Neural cell (in vitro differentiated cells): ENCODE data around the gene VENTX. TPM values are rescaled to one million over a fixed set of nuclear protein-coding genes. Genes with fewer than 3 reads are reported as not detected.

ENCODE experiments used
- H2AFZ ChIP-seq: fragments of 200-600, 300-800 bp; sonication (generic), shearing (Covaris generic); 2 replicates; pipeline ENCODE4 v1.6.0; 2014; ENCODE audit warnings: low read depth, mild to moderate bottlenecking, antibody characterized with exemption, low read length, moderate library complexity
- H3F3A ChIP-seq: fragments of 200-600 bp; shearing (Covaris generic); 2 replicates; pipeline ENCODE4 v1.6.1; 2016; ENCODE audit warnings: mild to moderate bottlenecking, moderate library complexity, mixed read lengths, antibody characterized with exemption, low read length; ENCODE audit not compliant: insufficient read depth, poor library complexity, severe bottlenecking
- H3K27ac ChIP-seq: fragments of 200-600, 300-800 bp; sonication (generic), shearing (Covaris generic); 2 replicates; pipeline ENCODE4 v1.5.1; 2014; ENCODE audit warnings: mild to moderate bottlenecking, low read length, moderate library complexity
- H3K27me3 ChIP-seq: fragments of 300-800, 200-600 bp; sonication (generic), shearing (Covaris generic); 2 replicates; pipeline ENCODE4 v1.6.0; 2014; ENCODE audit warnings: mild to moderate bottlenecking, low read depth, low read length, moderate library complexity; ENCODE audit not compliant: insufficient read depth
- H3K36me3 ChIP-seq: fragments of 300-800, 200-600 bp; sonication (generic), shearing (Covaris generic); 2 replicates; pipeline ENCODE4 v1.5.1; 2014; ENCODE audit warnings: mild to moderate bottlenecking, antibody characterized with exemption, low read length, moderate library complexity; ENCODE audit not compliant: insufficient read depth
- H3K4me2 ChIP-seq: fragments of 300-800, 200-600 bp; sonication (generic), shearing (Covaris generic); 2 replicates; pipeline ENCODE4 v1.6.0; 2014; ENCODE audit warnings: mild to moderate bottlenecking, low read length
- H3K4me3 ChIP-seq: fragments of 300-800, 200-600 bp; sonication (generic), shearing (Covaris generic); 2 replicates; pipeline ENCODE4 v1.5.1; 2014; ENCODE audit warnings: mild to moderate bottlenecking, low read length, moderate library complexity
- H3K79me2 ChIP-seq: fragments of 200-600 bp; shearing (Covaris generic); replicated peaks from 2 replicates; pipeline ENCODE4 v1.6.0; 2014; ENCODE audit warnings: mild to moderate bottlenecking, low read length, moderate library complexity; ENCODE audit not compliant: insufficient read depth
- H3K9ac ChIP-seq: fragments of 300-800, 200-600 bp; sonication (generic), shearing (Covaris generic); 2 replicates; pipeline ENCODE4 v1.6.1; 2016; ENCODE audit warnings: mild to moderate bottlenecking, low read length, mixed read lengths
- H3K9me2 ChIP-seq: fragments of 200-600 bp; shearing (Covaris generic); 2 replicates; pipeline ENCODE4 v1.6.1; 2016; ENCODE audit warnings: mild to moderate bottlenecking, low read length, mixed read lengths; ENCODE audit not compliant: insufficient read depth
- H3K9me3 ChIP-seq: fragments of 200-600, 300-800 bp; sonication (generic), shearing (Covaris generic); 2 replicates; pipeline ENCODE4 v1.6.1; 2016; ENCODE audit warnings: mild to moderate bottlenecking, mixed run types, low read length, moderate library complexity, mixed read lengths
- H4K20me1 ChIP-seq: fragments of 200-600 bp; shearing (Covaris generic); 2 replicates; pipeline ENCODE4 v1.6.1; 2016; ENCODE audit warnings: mild to moderate bottlenecking, mixed run types; ENCODE audit not compliant: insufficient read depth
- CTCF ChIP-seq: fragments of 450-650 bp; IDR thresholded peaks from 2 replicates; pipeline ENCODE4 v1.5.1; 2014; ENCODE audit warnings: antibody characterized with exemption, mild to moderate bottlenecking, moderate library complexity; ENCODE audit not compliant: poor library complexity, severe bottlenecking
- EP300 ChIP-seq: fragments of 450-650 bp; conservative IDR thresholded peaks from 2 replicates; pipeline ENCODE4 v1.6.1; 2014; ENCODE audit warnings: antibody characterized with exemption, mild to moderate bottlenecking, moderate library complexity; ENCODE audit not compliant: poor library complexity, severe bottlenecking
- EZH2 ChIP-seq: fragments of 200-600, 300-800 bp; shearing (Covaris generic), sonication (generic); IDR thresholded peaks from 2 replicates; pipeline ENCODE4 v1.6.1; 2014; ENCODE audit warnings: antibody characterized with exemption, low read length, borderline replicate concordance, mild to moderate bottlenecking; ENCODE audit not compliant: insufficient read depth, poor library complexity, severe bottlenecking
- MXI1 ChIP-seq: fragments of 450-650 bp; conservative IDR thresholded peaks from 2 replicates; pipeline ENCODE4 v1.6.1; 2014; ENCODE audit warnings: antibody characterized with exemption, mild to moderate bottlenecking; ENCODE audit not compliant: poor library complexity, severe bottlenecking
- POLR2AphosphoS5 ChIP-seq: IDR thresholded peaks from 2 replicates; pipeline ENCODE4 v1.6.1; 2012
- RAD21 ChIP-seq: fragments of 450-650 bp; conservative IDR thresholded peaks from 2 replicates; pipeline ENCODE4 v1.6.1; 2014; ENCODE audit warnings: antibody characterized with exemption, mild to moderate bottlenecking, moderate library complexity
- REST ChIP-seq: IDR thresholded peaks from 2 replicates; pipeline ENCODE4 v1.6.1; 2012; ENCODE audit warnings: borderline replicate concordance
- SMC3 ChIP-seq: fragments of 450-650 bp; conservative IDR thresholded peaks from 2 replicates; pipeline ENCODE4 v1.6.1; 2014; ENCODE audit warnings: antibody characterized with exemption, mild to moderate bottlenecking, moderate library complexity; ENCODE audit not compliant: poor library complexity
- TAF1 ChIP-seq: IDR thresholded peaks from 2 replicates; pipeline ENCODE4 v1.6.1; 2012; ENCODE audit warnings: low read depth
- polyA plus RNA-seq: library from polyadenylated mRNA; depleted of rRNA; stranded (reverse); fragments of >200 nt; gene quantifications from 2 replicates; pipeline ENCODE4 v1.2.3, GENCODE V29; 2014

The VENTX gene
- polyA plus RNA-seq, 1 donor from 2014 or later = not detected

GRCh38 chr10:133273534-133274143 lies 36.0 kb downstream of the VENTX start:
- no peak overlapping the region for H3K9ac ChIP-seq
- no peak overlapping the region for H3K4me2 ChIP-seq
- no peaks in the 10 kb centered on the region for H3F3A ChIP-seq
- H3K9me2 ChIP-seq = no peaks in the 10 kb centered on the region
- H3K79me2 ChIP-seq = no peaks in the 10 kb centered on the region
- H3K27me3 ChIP-seq = peaks cover 10% of the 10 kb centered on the region
- H4K20me1 ChIP-seq = no peaks in the 10 kb centered on the region
- no peaks in the 10 kb centered on the region for H3K9me3 ChIP-seq
- H2AFZ ChIP-seq = no peak overlapping the region
- no peak overlapping the region for H3K27ac ChIP-seq
- H3K4me3 ChIP-seq = no peak overlapping the region
- TF ChIP-seq EP300 (no peak), POLR2AphosphoS5 (no peak)
- H3K36me3 ChIP-seq = no peaks in the 10 kb centered on the region

- Histone ChIP-seq H3K4me3 (no peak overlapping the region), H2AFZ (no peak overlapping the region)
- TF ChIP-seq RAD21 = no peak
- no peak for TF ChIP-seq MXI1
- TF ChIP-seq EZH2 = no peak
- TF ChIP-seq POLR2AphosphoS5 = no peak
- TF ChIP-seq SMC3 = no peak
- no peak for TF ChIP-seq TAF1
- no peak for TF ChIP-seq EP300
- no peak for TF ChIP-seq REST
- no peak for TF ChIP-seq CTCF
Observed at GRCh38 chr10:133274751-133275683, 37.4 kb downstream of the VENTX start.

More at GRCh38 chr10:133274751-133275683, 37.4 kb downstream of the VENTX start:
- peaks cover 10% of the 10 kb centered on the region for H3K27me3 ChIP-seq
- no peaks in the 10 kb centered on the region for H3F3A ChIP-seq
- no peaks in the 10 kb centered on the region for H4K20me1 ChIP-seq
- H3K79me2 ChIP-seq = no peaks in the 10 kb centered on the region
- no peaks in the 10 kb centered on the region for H3K9me3 ChIP-seq
- no peak overlapping the region for H3K4me2 ChIP-seq
- no peaks in the 10 kb centered on the region for H3K9me2 ChIP-seq
- no peaks in the 10 kb centered on the region for H3K36me3 ChIP-seq
- H3K27ac ChIP-seq = no peak overlapping the region
- no peak overlapping the region for H3K9ac ChIP-seq
